SK-N-SH (cell line): Measurements from ENCODE around the gene PKN2. TPM values are rescaled to one million over a fixed set of nuclear protein-coding genes. Genes with fewer than 3 reads are reported as not detected.

ENCODE experiments used
- CTCF ChIA-PET: fragments of 300-600, 350-600 bp; formaldehyde crosslinking; extraction: SDS; loops from one replicate; lab custom pipeline; 2021; lab: Yijun Ruan, JAX
- POLR2A ChIA-PET: fragments of 350-600 bp; sonication (Branson Sonifier 250); formaldehyde crosslinking; extraction: SDS; loops from one replicate; lab custom pipeline; 2020; ENCODE audit warnings: antibody characterized with exemption, inconsistent platforms; lab: Yijun Ruan, JAX
- DNase-seq: peaks from one replicate; pipeline ENCODE4 v3.0.0; 2012
- H2AFZ ChIP-seq: fragments of 200-600 bp; sonication (generic); 2 replicates; pipeline ENCODE4 v1.8.1; 2016; ENCODE audit warnings: antibody characterized with exemption, mild to moderate bottlenecking, low read depth
- H3F3A ChIP-seq: fragments of 200-600 bp; sonication (generic); replicated peaks from 2 replicates; pipeline ENCODE3; 2016; ENCODE audit warnings: antibody characterized with exemption, mild to moderate bottlenecking; ENCODE audit not compliant: insufficient read depth
- H3K27ac ChIP-seq, 2 experiments: fragments of 200-500 bp in 1 of 2; fragments of 200-600 bp in 1 of 2; sonication (Bioruptor generic) in 1 of 2; sonication (generic), shearing (Covaris generic) in 1 of 2; 2 replicates each; pipeline versions ENCODE4 v1.5.1 to v1.6.1; 2014 to 2016; ENCODE audit warnings: low read depth in 2 of 2, inconsistent platforms in 1 of 2, low read length in 1 of 2, mild to moderate bottlenecking in 1 of 2, mixed read lengths in 1 of 2
- H3K27me3 ChIP-seq: fragments of 200-600 bp; sonication (generic), shearing (Covaris generic); 2 replicates; pipeline ENCODE4 v1.6.1; 2016; ENCODE audit warnings: mixed run types; ENCODE audit not compliant: insufficient read depth
- H3K36me3 ChIP-seq, 2 experiments: fragments of 200-500 bp in 1 of 2; fragments of 200-600 bp in 1 of 2; sonication (Bioruptor generic) in 1 of 2; sonication (generic) in 1 of 2; replicated peaks in 1 of 2; 2 replicates each; pipeline versions ENCODE3 to v1.5.1; 2014 to 2016; ENCODE audit warnings: low read length in 1 of 2, mild to moderate bottlenecking in 1 of 2; ENCODE audit not compliant: insufficient read depth in 2 of 2, control insufficient read depth in 1 of 2
- H3K4me1 ChIP-seq, 2 experiments: fragments of 200-500 bp in 1 of 2; fragments of 200-600 bp in 1 of 2; sonication (Bioruptor generic) in 1 of 2; sonication (generic), shearing (Covaris generic) in 1 of 2; 2 replicates each; pipeline versions ENCODE4 v1.5.1 to v1.6.1; 2014 to 2016; ENCODE audit warnings: low read depth in 1 of 2, low read length in 1 of 2, mixed run types in 1 of 2; ENCODE audit not compliant: insufficient read depth in 2 of 2, control insufficient read depth in 1 of 2
- H3K4me2 ChIP-seq: fragments of 200-600 bp; sonication (generic), shearing (Covaris generic); 2 replicates; pipeline ENCODE4 v1.6.1; 2017; ENCODE audit warnings: mixed run types
- H3K4me3 ChIP-seq, 2 experiments: fragments of 200-500 bp in 1 of 2; fragments of 200-600 bp in 1 of 2; sonication (Bioruptor generic) in 1 of 2; sonication (generic), shearing (Covaris generic) in 1 of 2; 2 replicates each; pipeline versions ENCODE4 v1.5.1 to v1.8.1; 2014 to 2016; ENCODE audit warnings: low read depth in 2 of 2, inconsistent platforms in 1 of 2, low read length in 1 of 2, mild to moderate bottlenecking in 1 of 2, mixed read lengths in 1 of 2, moderate library complexity in 1 of 2
- H3K79me2 ChIP-seq: fragments of 200-600 bp; sonication (generic); 2 replicates; pipeline ENCODE4 v1.8.1; 2017; ENCODE audit warnings: mild to moderate bottlenecking; ENCODE audit not compliant: insufficient read depth
- H3K9ac ChIP-seq: fragments of 200-600 bp; sonication (generic); 2 replicates; pipeline ENCODE4 v1.6.1; 2017; ENCODE audit warnings: mixed run types
- H3K9me2 ChIP-seq: fragments of 200-600 bp; sonication (generic); 2 replicates; pipeline ENCODE4 v1.6.1; 2017; ENCODE audit warnings: mixed run types
- H3K9me3 ChIP-seq: fragments of 200-600 bp; sonication (generic); 2 replicates; pipeline ENCODE4 v1.6.1; 2017; ENCODE audit warnings: mixed run types, mild to moderate bottlenecking, moderate library complexity
- H4K20me1 ChIP-seq: fragments of 200-600 bp; sonication (generic); 2 replicates; pipeline ENCODE4 v1.6.1; 2017; ENCODE audit warnings: mild to moderate bottlenecking, mixed run types; ENCODE audit not compliant: insufficient read depth
- EP300 ChIP-seq, 2 experiments: IDR thresholded peaks; 2 replicates each; pipeline versions ENCODE4 v1.4.0 to v1.6.1; 2012; ENCODE audit warnings: borderline replicate concordance in 1 of 2, low read depth in 1 of 2, low read length in 1 of 2
- EZH2phosphoT487 ChIP-seq: fragments of 200-600 bp; sonication (generic); IDR thresholded peaks from 2 replicates; pipeline ENCODE4 v1.6.1; 2017; ENCODE audit warnings: low read depth, mixed run types, mild to moderate bottlenecking, antibody characterized with exemption, moderate library complexity, borderline replicate concordance
- FOXJ3 ChIP-seq: sonication (generic); formaldehyde crosslinking; IDR thresholded peaks from 2 replicates; pipeline ENCODE4 v1.5.1; 2020; ENCODE audit warnings: mild to moderate bottlenecking, missing genetic modification reagents
- FOXM1 ChIP-seq: IDR thresholded peaks from 2 replicates; pipeline ENCODE4 v1.4.0; 2012; ENCODE audit warnings: low read depth, mild to moderate bottlenecking
- GABPA ChIP-seq: IDR thresholded peaks from 2 replicates; pipeline ENCODE4 v1.4.0; 2012; ENCODE audit warnings: low read depth, mild to moderate bottlenecking
- JUND ChIP-seq: IDR thresholded peaks from 2 replicates; pipeline ENCODE4 v1.4.0; 2012
- MAX ChIP-seq: IDR thresholded peaks from 2 replicates; pipeline ENCODE4 v1.4.0; 2012; ENCODE audit warnings: low read depth
- PBX3 ChIP-seq: IDR thresholded peaks from 2 replicates; pipeline ENCODE4; 2012
- POLR2AphosphoS5 ChIP-seq: IDR thresholded peaks from 2 replicates; pipeline ENCODE4 v1.6.1; 2012; ENCODE audit warnings: low read depth, low read length
- REST ChIP-seq: IDR thresholded peaks from 2 replicates; pipeline ENCODE4 v1.6.1; 2012; ENCODE audit warnings: mild to moderate bottlenecking, low read depth, low read length, moderate library complexity
- RFX5 ChIP-seq: IDR thresholded peaks from 2 replicates; pipeline ENCODE4 v1.6.1; 2012; ENCODE audit warnings: mild to moderate bottlenecking, improper control_type of control experiment, low read length
- SMC3 ChIP-seq: IDR thresholded peaks from 2 replicates; pipeline ENCODE4 v1.6.1; 2012; ENCODE audit warnings: low read depth, low read length, improper control_type of control experiment
- TAF1 ChIP-seq: IDR thresholded peaks from 2 replicates; pipeline ENCODE4 v1.6.1; 2012; ENCODE audit warnings: low read depth, mild to moderate bottlenecking, low read length, moderate library complexity, borderline replicate concordance
- WGBS: methylation state at CpG from one replicate; pipeline ENCODE4 v1.1.6; 2017; ENCODE audit warnings: low lambda C conversion rate; 5-methylcytosine and 5-hydroxymethylcytosine counted together
- polyA plus RNA-seq, 3 experiments: library from polyadenylated mRNA; depleted of rRNA; stranded (reverse); fragments of >200 nt; gene quantifications; 2 replicates each; pipeline ENCODE4 v1.2.3, GENCODE V29; 2012

Gene PKN2
- polyA plus RNA-seq, 1 of the 3 experiments (the other 2 are of a cell fraction) = 6.8 TPM

- no peak for TF ChIP-seq EP300 (IDR thresholded peaks at IDR 0.05; ENCODE audit: borderline replicate concordance in 1 of 2, low read depth in 1 of 2, low read length in 1 of 2)
- no peak for TF ChIP-seq MAX
These were observed 28.3 kb upstream of the PKN2 start (continued) for GRCh38 chr1:88655685-88656299.

GRCh38 chr1:88658419-88658818 is 25.7 kb upstream of the PKN2 start:
- Histone ChIP-seq H2AFZ (no peak overlapping the region), H3F3A (no peaks in the 10 kb centered on the region), H3K27me3 (no peaks in the 10 kb centered on the region), H3K4me1 (no peaks in the 10 kb centered on the region; a peak in 1 of 4 replicates), H3K36me3 (no peaks in the 10 kb centered on the region), H3K9ac (no peak overlapping the region), H4K20me1 (no peaks in the 10 kb centered on the region), H3K9me3 (no peaks in the 10 kb centered on the region), H3K4me2 (no peak overlapping the region), H3K79me2 (no peaks in the 10 kb centered on the region), H3K27ac (no peak overlapping the region), H3K4me3 (no peak overlapping the region), H3K9me2 (no peaks in the 10 kb centered on the region)
- CTCF ChIA-PET = interaction anchor here (1.7 to 7.4 kb wide), 4 partner anchors 11 to 219 kb away, joined by 4 to 102 read pairs (median 15); partner anchors contain the start of gene PKN2
- POLR2A ChIA-PET = no interaction called here
- TF ChIP-seq TAF1 (no peak), POLR2AphosphoS5 (no peak), JUND (no peak), PBX3 (no peak), EZH2phosphoT487 (no peak), REST (no peak), FOXJ3 (CRISPR knock-in tag) (no peak)
- DNase-seq = no peak
- WGBS = 58% methylated on average over 3 of the region's 3 CpGs

- no peak for TF ChIP-seq SMC3
- TF ChIP-seq FOXM1 = no peak
- no peak for TF ChIP-seq GABPA
- no peak for TF ChIP-seq RFX5
- H4K20me1 ChIP-seq = no peaks in the 10 kb centered on the region
- no peak overlapping the region for H3K4me3 ChIP-seq
- H3K9ac ChIP-seq = no peak overlapping the region
- no peaks in the 10 kb centered on the region for H3K27me3 ChIP-seq
- H2AFZ ChIP-seq = no peak overlapping the region
- H3K79me2 ChIP-seq = no peaks in the 10 kb centered on the region; the same call in 1 of the 2 replicates
- no peaks in the 10 kb centered on the region for H3K36me3 ChIP-seq
- no peak overlapping the region for H3K4me2 ChIP-seq
- no peak for DNase-seq
- POLR2A ChIA-PET = no interaction called here
- no peak overlapping the region for H3K27ac ChIP-seq
- H3K4me1 ChIP-seq = no peaks in the 10 kb centered on the region; a peak in 1 of 4 replicates
- H3K9me3 ChIP-seq = no peaks in the 10 kb centered on the region
- CTCF ChIA-PET = interaction anchor here (7.4 kb wide), 1 partner anchor 218 kb away, joined by 102 read pairs; no protein-coding TSS in a partner anchor
- H3F3A ChIP-seq = no peaks in the 10 kb centered on the region
- no peaks in the 10 kb centered on the region for H3K9me2 ChIP-seq
These were observed 24.5 kb upstream of the PKN2 start for GRCh38 chr1:88659552-88659951.
